Panc1 (cell line): ENCODE results near the gene TFF1.

Experiments used
- POLR2AphosphoS5 ChIP-seq: IDR thresholded peaks from 2 replicates; pipeline ENCODE4 v1.6.1; 2012; ENCODE audit warnings: mild to moderate bottlenecking, low read depth, low read length, moderate library complexity
- TF ChIP-seq, protein P1 (sequence below): fragments of 450-650 bp; IDR thresholded peaks from 2 replicates; pipeline ENCODE4 v1.5.1; 2017; ENCODE audit warnings: mild to moderate bottlenecking

DNA sequence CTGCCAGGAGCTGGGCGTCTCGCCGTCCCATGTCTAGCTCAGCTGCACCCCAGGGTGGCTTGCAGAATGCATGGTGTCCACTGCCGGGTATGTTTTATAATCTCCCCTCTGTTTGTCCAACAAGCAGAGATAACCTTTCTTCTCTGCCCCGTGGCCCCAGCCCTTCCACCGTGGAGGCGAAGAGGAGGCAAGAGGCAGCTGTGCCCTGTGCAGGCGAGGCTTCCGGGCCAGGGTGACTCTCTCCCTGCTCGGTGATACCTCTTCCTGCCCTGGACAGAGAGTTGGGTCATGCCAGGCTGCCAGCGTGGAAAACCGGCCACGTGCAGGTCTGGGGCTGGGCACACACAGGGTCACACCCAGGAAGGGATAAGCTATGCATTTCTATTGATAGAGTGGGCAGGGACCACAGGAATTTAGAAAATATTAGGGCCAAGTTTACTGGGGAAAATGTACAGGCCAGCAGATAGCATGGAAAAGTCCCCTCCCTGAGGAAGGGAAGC, 15.4 kb downstream of the TFF1 start, which contains the start of gene TFF2:
- TF ChIP-seq, protein P1, sequence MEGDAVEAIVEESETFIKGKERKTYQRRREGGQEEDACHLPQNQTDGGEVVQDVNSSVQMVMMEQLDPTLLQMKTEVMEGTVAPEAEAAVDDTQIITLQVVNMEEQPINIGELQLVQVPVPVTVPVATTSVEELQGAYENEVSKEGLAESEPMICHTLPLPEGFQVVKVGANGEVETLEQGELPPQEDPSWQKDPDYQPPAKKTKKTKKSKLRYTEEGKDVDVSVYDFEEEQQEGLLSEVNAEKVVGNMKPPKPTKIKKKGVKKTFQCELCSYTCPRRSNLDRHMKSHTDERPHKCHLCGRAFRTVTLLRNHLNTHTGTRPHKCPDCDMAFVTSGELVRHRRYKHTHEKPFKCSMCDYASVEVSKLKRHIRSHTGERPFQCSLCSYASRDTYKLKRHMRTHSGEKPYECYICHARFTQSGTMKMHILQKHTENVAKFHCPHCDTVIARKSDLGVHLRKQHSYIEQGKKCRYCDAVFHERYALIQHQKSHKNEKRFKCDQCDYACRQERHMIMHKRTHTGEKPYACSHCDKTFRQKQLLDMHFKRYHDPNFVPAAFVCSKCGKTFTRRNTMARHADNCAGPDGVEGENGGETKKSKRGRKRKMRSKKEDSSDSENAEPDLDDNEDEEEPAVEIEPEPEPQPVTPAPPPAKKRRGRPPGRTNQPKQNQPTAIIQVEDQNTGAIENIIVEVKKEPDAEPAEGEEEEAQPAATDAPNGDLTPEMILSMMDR, result no peak
- no peak for TF ChIP-seq POLR2AphosphoS5
